ENCODE measurements around the gene GRK3.
"Not testable (repeated sequence)": the region's sequence is repeated elsewhere in the genome, so short reads cannot be mapped to it uniquely, and the experiment has no call there.

Gene GRK3

GRCh38 chr22:25572708-25573171 lies 8.3 kb downstream of the GRK3 start:
- DNase-seq (ENCODE audit: low spot score), result no peak

- no peak for DNase-seq (ENCODE audit: low spot score)
These were observed 9.4 kb downstream of the GRK3 start for GRCh38 chr22:25573841-25574240.

DNA sequence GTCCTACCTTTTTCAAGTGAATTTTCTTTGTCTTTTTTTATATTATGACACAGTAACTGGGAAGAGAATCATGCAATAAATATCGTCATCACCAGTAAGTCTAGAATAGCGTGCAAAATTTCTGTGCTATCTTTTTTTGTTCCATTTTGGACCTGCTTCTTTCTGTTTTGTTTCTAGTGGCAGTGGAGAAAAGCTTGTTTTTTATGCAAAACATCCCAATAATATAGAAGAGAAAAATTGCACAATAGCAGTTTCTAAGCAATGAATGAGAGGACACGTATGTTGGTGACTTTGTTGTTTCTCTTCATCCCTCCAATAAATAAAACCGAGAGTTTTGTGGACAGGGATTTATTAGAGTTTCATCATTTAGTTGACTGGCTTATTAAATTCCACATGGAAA lies 10.3 kb downstream of the GRK3 start:
- DNase-seq (ENCODE audit: low spot score), result no peak

GRCh38 chr22:25575674-25576392 lies 11.4 kb downstream of the GRK3 start:
- DNase-seq (ENCODE audit: low spot score), result not testable (repeated sequence)

DNA sequence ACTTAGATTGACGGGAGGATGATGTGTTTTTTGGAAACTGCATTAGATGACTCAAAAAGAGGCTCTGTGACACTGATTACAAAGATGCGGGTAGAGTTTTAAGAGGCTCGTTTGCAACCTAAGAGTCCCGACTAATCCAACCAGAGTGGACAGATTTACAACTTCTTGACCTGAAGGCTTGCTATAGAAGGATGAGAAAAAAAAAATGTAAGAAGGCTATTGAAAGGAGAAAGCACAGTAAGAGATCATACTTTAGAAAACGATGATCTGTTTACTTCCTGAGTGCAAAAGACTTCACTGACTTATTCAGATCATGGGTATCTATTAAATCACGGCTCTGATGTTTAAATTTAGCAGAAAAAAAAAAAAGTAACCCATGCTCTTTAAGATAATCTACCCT lies 17.0 kb downstream of the GRK3 start:
- DNase-seq (ENCODE audit: low spot score), result not testable (repeated sequence)

- DNase-seq (ENCODE audit: low spot score), result no peak
These were observed 18.5 kb downstream of the GRK3 start for GRCh38 chr22:25582946-25583345.

GRCh38 chr22:25584993-25585392 lies 20.5 kb downstream of the GRK3 start:
- DNase-seq (ENCODE audit: low spot score), result not testable (repeated sequence)

DNA sequence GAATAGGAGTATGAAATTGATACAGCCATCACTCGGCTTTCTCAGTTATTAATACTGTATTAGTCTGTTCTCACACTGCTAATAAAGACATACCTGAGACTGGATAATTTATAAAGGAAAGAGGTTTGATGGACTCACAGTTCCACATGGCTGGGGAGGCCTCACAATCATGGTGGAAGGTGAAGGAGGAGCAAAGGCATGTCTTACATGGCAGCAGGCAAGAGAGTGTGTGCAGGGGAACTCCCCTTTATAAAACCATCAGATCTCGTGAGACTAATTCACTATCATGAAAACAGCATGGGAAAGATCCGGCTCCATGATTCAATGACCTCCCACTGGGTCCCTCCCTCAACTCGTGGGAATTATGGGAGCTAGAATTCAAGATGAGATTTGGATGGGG lies 25.2 kb downstream of the GRK3 start:
- not testable (repeated sequence) for DNase-seq (ENCODE audit: low spot score)

GRCh38 chr22:25593323-25593722 lies 28.8 kb downstream of the GRK3 start:
- not testable (repeated sequence) for DNase-seq (ENCODE audit: low spot score)

DNA sequence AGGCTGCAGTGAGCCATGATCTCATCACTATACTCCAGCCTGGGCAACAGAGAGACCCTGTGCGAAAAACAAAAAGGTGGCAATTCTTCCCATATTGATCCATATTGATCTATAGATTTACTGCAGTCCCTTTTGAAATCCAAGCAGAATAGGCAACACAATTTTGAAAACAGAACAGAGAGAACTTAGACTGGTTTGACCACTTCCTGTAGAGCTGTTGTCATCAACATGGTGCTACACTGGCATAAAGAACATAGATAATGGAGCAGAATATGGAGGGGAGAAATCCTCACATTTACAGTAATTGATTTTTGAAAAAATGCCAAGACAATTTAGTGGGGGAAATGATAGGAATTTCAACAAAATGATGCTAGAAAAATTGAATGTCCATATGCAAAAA lies 34.1 kb downstream of the GRK3 start:
- DNase-seq (ENCODE audit: low spot score), result no peak

GRCh38 chr22:25602445-25602844 lies 38.0 kb downstream of the GRK3 start:
- no peak for DNase-seq (ENCODE audit: low spot score)

GRCh38 chr22:25602916-25603315 lies 38.4 kb downstream of the GRK3 start:
- DNase-seq (ENCODE audit: low spot score), result no peak

- not testable (repeated sequence) for DNase-seq (ENCODE audit: low spot score)
These were observed 40.7 kb downstream of the GRK3 start for GRCh38 chr22:25605146-25605545.

DNA sequence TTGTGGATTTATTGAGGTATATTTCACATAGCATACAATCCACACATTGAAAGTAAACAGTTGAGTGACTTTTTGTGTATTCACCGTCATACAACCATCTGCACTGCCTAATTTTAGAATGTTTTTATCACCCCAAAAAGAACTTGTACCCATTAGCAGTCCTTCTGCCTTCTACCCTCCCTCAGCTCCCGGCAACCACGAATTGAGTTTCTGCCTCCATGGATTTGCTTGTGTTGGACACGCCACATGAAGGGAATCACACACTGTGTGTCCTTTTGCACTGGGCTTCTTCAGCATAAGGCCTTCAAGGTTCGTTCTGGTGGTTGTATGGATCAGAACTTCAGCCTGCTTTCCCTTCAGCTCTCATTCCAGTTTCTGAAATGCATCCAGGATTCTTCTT lies 41.1 kb downstream of the GRK3 start:
- not testable (repeated sequence) for DNase-seq (ENCODE audit: low spot score)

DNA sequence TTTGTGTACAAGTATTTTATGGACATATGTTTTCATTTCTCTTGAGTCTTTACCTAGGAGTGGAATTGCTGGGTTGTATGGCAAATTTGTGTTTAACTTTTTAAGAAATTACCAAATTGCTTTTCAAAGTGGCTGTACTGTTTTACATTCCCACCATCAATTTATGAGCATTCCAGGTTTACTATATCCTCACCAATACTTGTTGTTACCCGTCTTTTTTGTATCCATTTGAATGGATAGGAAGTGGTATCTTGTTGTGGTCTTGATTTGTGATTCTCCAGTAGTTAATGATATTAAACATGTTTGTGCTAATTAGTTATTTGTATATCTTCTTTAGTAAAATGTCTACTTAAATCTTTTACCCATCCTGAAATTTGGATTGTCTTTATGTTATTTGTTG lies 46.8 kb downstream of the GRK3 start:
- DNase-seq (ENCODE audit: low spot score), result not testable (repeated sequence)

DNA sequence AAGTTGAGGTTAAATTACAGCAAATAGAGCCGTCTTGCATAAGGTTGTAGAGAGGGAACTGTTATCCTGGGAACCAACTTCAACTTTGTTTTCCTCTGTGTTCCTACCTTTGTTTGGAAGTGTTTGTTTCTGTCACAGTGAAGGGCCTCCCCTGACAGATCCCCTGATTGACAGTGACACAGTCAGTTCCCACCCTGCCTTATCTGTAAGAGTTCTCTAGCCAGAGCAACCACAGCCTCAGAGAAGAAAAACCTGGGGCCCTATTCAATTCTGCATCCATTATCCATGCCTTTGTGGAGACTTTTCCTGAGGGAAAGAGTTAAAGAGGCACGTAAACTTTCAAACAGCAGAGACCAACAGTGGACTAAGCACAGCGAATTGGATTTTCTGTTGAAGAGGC lies 48.7 kb downstream of the GRK3 start:
- not testable (repeated sequence) for DNase-seq (ENCODE audit: low spot score)

- not testable (repeated sequence) for DNase-seq (ENCODE audit: low spot score)
These were observed 49.1 kb downstream of the GRK3 start for GRCh38 chr22:25613558-25613957.

GRCh38 chr22:25614791-25615190 lies 50.3 kb downstream of the GRK3 start:
- not testable (repeated sequence) for DNase-seq (ENCODE audit: low spot score)

DNA sequence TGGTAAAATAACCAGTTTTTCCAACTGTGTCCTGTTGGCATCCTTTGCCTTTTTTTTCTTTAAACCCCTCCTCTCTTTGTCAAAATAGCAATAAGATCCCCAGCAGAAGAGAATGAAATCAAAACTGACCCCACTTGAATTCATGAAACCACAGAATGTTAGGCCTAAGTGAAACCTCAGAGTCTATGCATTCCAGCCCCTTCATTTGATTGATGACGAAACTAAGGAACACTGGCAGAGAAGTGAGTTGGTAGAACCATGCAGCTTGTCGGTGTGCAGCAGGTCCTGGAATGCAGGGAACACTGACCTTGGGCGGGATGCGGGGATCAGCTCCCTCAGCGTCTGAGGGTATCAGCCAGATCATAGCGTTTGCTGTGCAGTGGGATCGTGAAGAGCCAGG lies 57.5 kb downstream of the GRK3 start:
- DNase-seq (ENCODE audit: low spot score), result no peak

GRCh38 chr22:25623310-25623734 lies 58.8 kb downstream of the GRK3 start:
- DNase-seq (ENCODE audit: low spot score), result no peak

DNA sequence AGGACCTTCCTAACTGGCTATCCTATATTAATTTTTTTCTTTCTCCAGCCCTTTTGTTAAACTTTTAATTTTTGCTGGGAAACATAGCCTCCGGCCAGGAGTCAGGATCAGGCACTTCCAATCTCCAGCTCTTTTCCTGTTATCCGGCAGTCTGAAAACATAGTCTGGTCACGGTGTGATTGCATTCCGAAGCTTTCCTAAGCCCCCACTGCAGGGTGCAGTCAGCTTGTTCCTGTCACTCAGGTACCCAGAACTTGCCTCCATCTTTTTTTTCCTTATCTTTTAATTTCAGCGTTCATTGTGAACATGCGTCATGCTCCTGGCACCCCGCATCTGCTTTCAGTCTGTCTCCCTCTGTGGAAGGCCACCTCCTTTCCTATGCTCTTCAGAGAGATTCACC lies 59.4 kb downstream of the GRK3 start:
- no peak for DNase-seq (ENCODE audit: low spot score)

DNA sequence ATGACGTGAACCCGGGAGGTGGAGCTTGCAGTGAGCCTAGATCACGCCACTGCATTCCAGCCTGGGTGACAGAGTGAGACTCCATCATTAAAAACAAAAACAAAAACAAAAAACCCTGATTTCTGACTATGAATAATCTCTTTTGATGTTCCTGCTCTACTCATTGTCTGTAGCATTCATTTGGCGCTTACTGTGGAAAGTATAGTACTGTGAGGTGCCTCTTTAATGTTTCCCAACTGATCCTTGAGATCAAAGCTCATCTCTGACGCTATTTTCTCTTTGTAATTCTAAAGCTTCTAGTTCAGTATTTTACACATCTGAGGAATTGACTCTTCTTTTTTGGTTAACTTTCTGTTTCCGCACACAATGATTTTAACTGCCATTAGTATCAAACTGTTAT lies 60.0 kb downstream of the GRK3 start:
- DNase-seq (ENCODE audit: low spot score), result no peak

GRCh38 chr22:25625747-25626623 lies 61.5 kb downstream of the GRK3 start:
- DNase-seq (ENCODE audit: low spot score), result not testable (repeated sequence)
